ENCODE results near the gene PTP4A2. TPM values are rescaled to one million over a fixed set of nuclear protein-coding genes. Genes with fewer than 3 reads are reported as not detected.
"Not testable (repeated sequence)": the region's sequence is repeated elsewhere in the genome, so short reads cannot be mapped to it uniquely, and the experiment has no call there.

PTP4A2 gene
- total and polyA plus RNA-seq, 10 of the 15 experiments (the other 5 are each of a cell fraction or from before 2014, with no cell fraction given): 180 to 909 (median 375) TPM

DNA sequence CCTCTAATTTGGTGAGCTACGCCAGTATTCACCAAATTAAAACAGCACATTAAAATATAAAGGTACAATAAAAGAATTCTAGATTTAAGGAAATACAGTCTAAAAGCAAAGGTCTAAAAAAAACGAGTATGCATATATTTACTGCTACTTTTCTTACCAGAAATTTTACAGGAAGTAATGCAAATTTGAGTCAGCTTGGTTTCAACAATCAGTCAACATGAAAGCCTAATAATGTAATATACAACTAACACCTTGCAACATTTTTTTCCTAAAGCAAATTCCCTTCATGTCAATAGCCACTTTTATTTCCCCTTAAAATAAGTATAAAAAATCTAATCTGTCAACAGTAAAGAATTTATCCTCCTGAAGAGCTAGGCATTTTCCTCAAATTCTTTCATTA, 11.9 kb downstream of the PTP4A2 start (continued):
- 0 out of 3 replicates have a peak, but pooled peaks have one; percentile 51 for TF ChIP-seq POU2F2 (IDR thresholded peaks at IDR 0.05; ENCODE audit: borderline replicate concordance, low read depth, low read length)

DNA sequence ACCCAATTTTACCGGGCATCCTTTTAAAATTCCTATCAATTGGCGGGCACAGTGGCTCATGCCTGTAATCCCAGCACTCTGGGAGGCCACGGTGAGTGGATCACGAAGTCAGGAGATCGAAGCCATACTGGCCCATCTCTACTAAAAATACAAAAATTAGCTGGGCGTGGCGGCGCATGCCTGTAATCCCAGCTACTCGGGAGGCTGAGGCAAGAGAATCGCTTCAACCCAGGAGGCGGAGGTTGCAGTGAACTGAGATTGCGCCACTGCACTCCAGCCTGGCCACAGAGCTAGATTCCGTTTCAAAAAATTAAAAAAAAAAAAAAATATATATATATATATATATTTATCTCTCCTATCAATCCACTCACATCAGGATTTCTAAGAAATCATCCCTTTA, 12.3 kb downstream of the PTP4A2 start:
- Histone ChIP-seq H3K79me2 (ENCODE audit: control insufficient read depth, insufficient read depth, low read length) (peaks cover 94% of the 10 kb centered on the region), H3K4me2 (ENCODE audit: control insufficient read depth, insufficient read depth) (peak overlapping the region; percentile 57), H3K4me1 (ENCODE audit: control insufficient read depth, insufficient read depth, low read length) (peaks cover 20% of the 10 kb centered on the region), H3K27ac (ENCODE audit: control insufficient read depth, insufficient read depth) (peak overlapping the region; percentile 20; the same call in 1 of the 2 replicates), H3K4me3 (peak overlapping the region; percentile 66; the same call in 1 of the 2 replicates), H3K9ac (ENCODE audit: control insufficient read depth, insufficient read depth, low read length) (peak overlapping the region; percentile 45; the same call in 1 of the 2 replicates)
- H4K20me1 ChIP-seq (ENCODE audit: control insufficient read depth, insufficient read depth); ATAC-seq; BruUV-seq (replicated peaks); in situ Hi-C loops (cut with MboI); FAIRE-seq; H3K36me3 ChIP-seq (ENCODE audit: control insufficient read depth in 2 of 2, insufficient read depth in 2 of 2, low read length in 1 of 2); H3K27me3 ChIP-seq (replicated peaks in 1 of 2; ENCODE audit: control insufficient read depth in 2 of 2, insufficient read depth in 2 of 2, low read length in 1 of 2); intact Hi-C loops (cut with micrococcal nuclease; ENCODE audit: unreplicated experiment); DNase-seq (ENCODE audit: low read depth, low spot score); H2AFZ ChIP-seq (ENCODE audit: control insufficient read depth, low read depth, low read length); H3K9me3 ChIP-seq (replicated peaks; ENCODE audit: control insufficient read depth, insufficient read depth, low read length): not testable (repeated sequence)
- RAD21 ChIA-PET (ENCODE audit: unreplicated experiment): interaction anchor here (0.7 to 3.7 kb wide), 12 partner anchors 10 to 137 kb away, joined by 3 to 26 read pairs (median 6); partner anchors contain the start of gene PTP4A2
- CTCF ChIA-PET: interaction anchor here (0.6 to 3.2 kb wide), 9 partner anchors 9 to 888 kb away, joined by 3 to 19 read pairs (median 5); no protein-coding TSS in a partner anchor
- 2% methylated on average over 11 of the region's 13 CpGs for WGBS (ENCODE audit: insufficient coverage, insufficient replicate concordance, low lambda C conversion rate, missing lambda C conversion rate)
- POLR2A ChIA-PET: interaction anchor here (0.6 to 3.6 kb wide), 9 partner anchors 9 to 56 kb away, joined by 3 to 17 read pairs (median 11); partner anchors contain the start of gene PTP4A2
- SMC1A ChIA-PET (ENCODE audit: uncharacterized antibody, unreplicated experiment): interaction anchor here (0.9 to 5.7 kb wide), 12 partner anchors 9 to 111 kb away, joined by 3 to 67 read pairs (median 10); partner anchors contain the start of genes PTP4A2 and SPOCD1

DNA sequence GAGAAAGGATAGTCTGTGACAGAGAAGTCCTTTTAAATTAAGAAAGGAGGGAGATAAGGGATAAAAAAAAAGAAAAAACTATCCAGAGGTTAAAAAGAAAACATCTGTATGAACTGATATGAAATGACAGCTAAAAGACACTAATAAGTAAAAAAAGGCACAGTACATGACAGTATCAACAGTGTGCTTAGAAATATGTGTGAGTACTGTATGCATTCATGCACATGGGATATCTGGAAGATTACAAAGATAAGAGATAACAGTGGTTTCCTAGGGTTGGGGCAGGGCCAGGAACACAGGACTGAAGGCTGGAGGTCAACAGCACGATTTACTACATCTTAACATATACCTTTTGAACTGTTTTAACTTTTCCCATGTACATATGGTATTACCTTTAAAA, 13.3 kb downstream of the PTP4A2 start:
- Histone ChIP-seq H2AFZ (ENCODE audit: control insufficient read depth, low read depth, low read length) (no peak overlapping the region), H3K4me2 (ENCODE audit: control insufficient read depth, insufficient read depth) (peak overlapping the region; percentile 57), H3K27ac (ENCODE audit: control insufficient read depth, insufficient read depth) (no peak overlapping the region), H3K9ac (ENCODE audit: control insufficient read depth, insufficient read depth, low read length) (no peak overlapping the region), H3K9me3 (replicated peaks; ENCODE audit: control insufficient read depth, insufficient read depth, low read length) (no peaks in the 10 kb centered on the region; the same call in 2 of the 3 replicates), H3K27me3 (replicated peaks in 1 of 2; ENCODE audit: control insufficient read depth in 2 of 2, insufficient read depth in 2 of 2, low read length in 1 of 2) (no peaks in the 10 kb centered on the region), H3K36me3 (ENCODE audit: control insufficient read depth in 2 of 2, insufficient read depth in 2 of 2, low read length in 1 of 2) (peaks cover 1 to 8% of the 10 kb centered on the region in 2 experiments; a peak in 2 of 4 replicates), H3K4me1 (ENCODE audit: control insufficient read depth, insufficient read depth, low read length) (peaks cover 19% of the 10 kb centered on the region), H4K20me1 (ENCODE audit: control insufficient read depth, insufficient read depth) (peaks cover 5% of the 10 kb centered on the region), H3K79me2 (ENCODE audit: control insufficient read depth, insufficient read depth, low read length) (peaks cover 90% of the 10 kb centered on the region), H3K4me3 (peak overlapping the region; percentile 43; the same call in 1 of the 2 replicates)
- POLR2A ChIA-PET: interaction anchor here (1.2 to 2.3 kb wide), 5 partner anchors 10 to 46 kb away, joined by 3 to 13 read pairs (median 12); no protein-coding TSS in a partner anchor
- in situ Hi-C loops (cut with MboI): no loop called here
- ATAC-seq (no peak), DNase-seq (ENCODE audit: low read depth, low spot score) (no peak), FAIRE-seq (no peak)
- intact Hi-C loops (cut with micrococcal nuclease; ENCODE audit: unreplicated experiment): no loop called here
- RAD21 ChIA-PET (ENCODE audit: unreplicated experiment): interaction anchor here (2.2 to 2.5 kb wide), 2 partner anchors 9 to 11 kb away, joined by 12 to 17 read pairs; no protein-coding TSS in a partner anchor
- BruUV-seq (replicated peaks): no TSS peak
- WGBS (ENCODE audit: insufficient coverage, insufficient replicate concordance, low lambda C conversion rate, missing lambda C conversion rate): 0% methylated on average over 1 of the region's 1 CpG
- SMC1A ChIA-PET (ENCODE audit: uncharacterized antibody, unreplicated experiment): interaction anchor here (0.8 to 5.7 kb wide), 9 partner anchors 10 to 90 kb away, joined by 3 to 67 read pairs (median 4); no protein-coding TSS in a partner anchor
- CTCF ChIA-PET: interaction anchor here (1.6 to 3.5 kb wide), 3 partner anchors 10 to 39 kb away, joined by 5 to 21 read pairs (median 19); no protein-coding TSS in a partner anchor
- no peak for TF ChIP-seq NR2F1 (conservative IDR thresholded peaks at IDR 0.05)
- TF ChIP-seq, protein P1, sequence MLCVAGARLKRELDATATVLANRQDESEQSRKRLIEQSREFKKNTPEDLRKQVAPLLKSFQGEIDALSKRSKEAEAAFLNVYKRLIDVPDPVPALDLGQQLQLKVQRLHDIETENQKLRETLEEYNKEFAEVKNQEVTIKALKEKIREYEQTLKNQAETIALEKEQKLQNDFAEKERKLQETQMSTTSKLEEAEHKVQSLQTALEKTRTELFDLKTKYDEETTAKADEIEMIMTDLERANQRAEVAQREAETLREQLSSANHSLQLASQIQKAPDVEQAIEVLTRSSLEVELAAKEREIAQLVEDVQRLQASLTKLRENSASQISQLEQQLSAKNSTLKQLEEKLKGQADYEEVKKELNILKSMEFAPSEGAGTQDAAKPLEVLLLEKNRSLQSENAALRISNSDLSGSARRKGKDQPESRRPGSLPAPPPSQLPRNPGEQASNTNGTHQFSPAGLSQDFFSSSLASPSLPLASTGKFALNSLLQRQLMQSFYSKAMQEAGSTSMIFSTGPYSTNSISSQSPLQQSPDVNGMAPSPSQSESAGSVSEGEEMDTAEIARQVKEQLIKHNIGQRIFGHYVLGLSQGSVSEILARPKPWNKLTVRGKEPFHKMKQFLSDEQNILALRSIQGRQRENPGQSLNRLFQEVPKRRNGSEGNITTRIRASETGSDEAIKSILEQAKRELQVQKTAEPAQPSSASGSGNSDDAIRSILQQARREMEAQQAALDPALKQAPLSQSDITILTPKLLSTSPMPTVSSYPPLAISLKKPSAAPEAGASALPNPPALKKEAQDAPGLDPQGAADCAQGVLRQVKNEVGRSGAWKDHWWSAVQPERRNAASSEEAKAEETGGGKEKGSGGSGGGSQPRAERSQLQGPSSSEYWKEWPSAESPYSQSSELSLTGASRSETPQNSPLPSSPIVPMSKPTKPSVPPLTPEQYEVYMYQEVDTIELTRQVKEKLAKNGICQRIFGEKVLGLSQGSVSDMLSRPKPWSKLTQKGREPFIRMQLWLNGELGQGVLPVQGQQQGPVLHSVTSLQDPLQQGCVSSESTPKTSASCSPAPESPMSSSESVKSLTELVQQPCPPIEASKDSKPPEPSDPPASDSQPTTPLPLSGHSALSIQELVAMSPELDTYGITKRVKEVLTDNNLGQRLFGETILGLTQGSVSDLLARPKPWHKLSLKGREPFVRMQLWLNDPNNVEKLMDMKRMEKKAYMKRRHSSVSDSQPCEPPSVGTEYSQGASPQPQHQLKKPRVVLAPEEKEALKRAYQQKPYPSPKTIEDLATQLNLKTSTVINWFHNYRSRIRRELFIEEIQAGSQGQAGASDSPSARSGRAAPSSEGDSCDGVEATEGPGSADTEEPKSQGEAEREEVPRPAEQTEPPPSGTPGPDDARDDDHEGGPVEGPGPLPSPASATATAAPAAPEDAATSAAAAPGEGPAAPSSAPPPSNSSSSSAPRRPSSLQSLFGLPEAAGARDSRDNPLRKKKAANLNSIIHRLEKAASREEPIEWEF (IDR thresholded peaks at IDR 0.05; ENCODE audit: insufficient replicate concordance, low read depth, low read length): no peak
- no peak for TF ChIP-seq WRNIP1 (IDR thresholded peaks at IDR 0.05; ENCODE audit: borderline replicate concordance, low read depth, low read length)
- no peak for TF ChIP-seq RB1 (IDR thresholded peaks at IDR 0.05; ENCODE audit: borderline replicate concordance)
- TF ChIP-seq SMARCA5 (IDR thresholded peaks at IDR 0.05): no peak
- no peak for TF ChIP-seq NRF1 (conservative IDR thresholded peaks at IDR 0.05; ENCODE audit: low read depth, low read length)
- TF ChIP-seq RELA (IDR thresholded peaks at IDR 0.05; ENCODE audit: borderline replicate concordance, partially characterized antibody): no peak
- no peak for TF ChIP-seq ZNF274 (IDR thresholded peaks at IDR 0.05; ENCODE audit: insufficient read depth, insufficient read length)
- no peak for TF ChIP-seq RAD51 (IDR thresholded peaks at IDR 0.05)

All from GM12878 (cell line).